IPS-18c (cell line): ENCODE data around the gene ZNF300.
"Not testable (repeated sequence)": the region's sequence is repeated elsewhere in the genome, so short reads cannot be mapped to it uniquely, and the experiment has no call there.

ENCODE experiments used
- H3K4me3 ChIP-seq: 2 replicates; pipeline ENCODE4 v1.7.0; 2013; ENCODE audit warnings: low read depth, mild to moderate bottlenecking, low read length, moderate library complexity; ENCODE audit not compliant: insufficient read depth
- H3K9me3 ChIP-seq: one replicate; pipeline ENCODE4 v1.6.1; 2013; ENCODE audit warnings: mild to moderate bottlenecking, low read length, moderate library complexity; ENCODE audit not compliant: control insufficient read depth, insufficient read depth

Gene ZNF300

DNA sequence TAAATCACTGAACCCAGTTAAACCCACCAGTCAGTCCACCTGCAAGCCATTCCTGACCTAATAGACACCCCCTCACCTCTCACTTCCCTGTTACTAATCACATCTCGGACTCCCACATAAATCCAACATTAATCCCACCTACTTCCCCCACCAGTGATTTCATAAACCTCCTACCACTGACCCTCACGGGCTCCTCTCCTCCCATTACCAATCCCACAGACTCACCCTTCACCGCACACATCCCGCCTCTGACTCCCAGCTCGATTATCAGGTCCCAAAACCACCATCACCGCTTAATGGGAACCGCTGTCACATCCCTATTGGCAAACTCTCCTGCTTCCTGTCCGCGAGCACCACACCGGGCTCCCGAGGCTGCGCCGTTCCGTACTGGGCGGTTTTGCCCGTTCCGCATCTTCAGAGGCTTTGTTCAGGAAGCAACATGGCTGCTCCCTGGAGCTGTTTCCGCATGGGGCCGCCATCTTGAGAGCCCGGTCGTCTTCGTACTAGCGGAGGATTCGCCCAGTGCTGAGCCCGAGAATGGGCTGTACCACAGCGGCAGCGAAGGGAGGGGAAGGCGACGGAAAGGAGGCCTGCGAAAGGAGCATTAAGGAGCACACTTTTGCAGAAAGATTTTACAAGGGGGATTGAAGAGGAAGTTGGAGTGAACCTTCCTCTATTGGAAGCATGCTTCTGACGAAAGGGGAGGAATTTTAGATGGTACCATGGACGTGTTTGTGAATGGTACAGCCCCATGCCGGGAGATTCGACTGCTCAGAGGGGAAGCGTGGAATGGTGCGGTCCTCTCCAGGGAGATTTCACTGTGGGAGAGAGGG, at the start of gene ZNF300:
Gene ZNF300 (minus strand): TSS at position 502 of the 833 bp plus-strand sequence. CDS start 1,825 bp downstream, outside the sequence.
- Histone ChIP-seq H3K9me3 (no peaks in the 10 kb centered on the region), H3K4me3 (peak within 1 kb of the TSS; percentile 74)

DNA sequence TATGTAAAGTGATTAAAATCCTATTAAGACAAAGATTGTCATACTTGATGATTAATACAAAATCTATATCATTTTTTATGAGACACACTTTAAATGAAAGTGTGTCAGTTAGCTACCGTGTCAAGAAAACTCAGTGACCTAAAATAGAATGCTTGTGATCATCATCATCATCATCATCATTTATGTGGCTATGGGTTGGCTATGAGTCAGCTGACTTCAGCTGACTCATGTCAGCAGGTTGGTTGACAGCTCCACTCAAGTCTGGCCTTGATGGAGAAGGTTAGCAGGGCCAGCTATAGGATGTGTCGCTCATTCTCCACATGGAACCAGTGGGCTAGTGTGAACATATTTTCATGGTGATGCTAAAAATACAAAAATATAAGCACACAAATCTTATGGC, 43.8 kb upstream of the ZNF300 start:
- Histone ChIP-seq H3K9me3 (peaks cover 10% of the 10 kb centered on the region), H3K4me3 (no peak overlapping the region)

DNA sequence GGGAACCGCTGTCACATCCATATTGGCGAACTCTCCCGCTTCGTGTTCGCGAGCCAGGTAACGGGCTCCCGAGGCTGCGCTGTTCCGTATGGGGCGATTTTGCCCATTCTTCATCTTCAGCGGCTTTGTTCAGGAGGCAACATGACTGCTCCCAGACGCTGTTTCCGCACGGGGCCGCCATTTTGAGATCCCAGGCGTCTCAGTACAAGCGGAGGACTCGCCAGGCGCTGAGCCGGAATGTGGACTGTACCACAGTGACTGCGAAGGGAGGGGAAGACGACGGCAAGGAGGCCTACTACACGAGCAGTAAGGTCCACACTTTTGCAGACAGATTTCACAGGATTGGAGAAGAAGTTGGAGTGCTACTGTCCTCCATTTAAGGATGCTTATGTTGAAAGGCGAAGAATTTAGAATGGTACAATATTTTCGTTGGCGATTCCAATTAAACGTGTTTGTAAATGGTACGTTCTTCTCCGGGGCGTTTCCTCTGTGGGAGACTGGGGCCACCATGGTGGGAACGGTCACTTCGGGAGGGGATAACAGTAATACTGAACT, 41.6 kb upstream of the ZNF300 start:
- no peak overlapping the region for H3K4me3 ChIP-seq
- peaks cover 14% of the 10 kb centered on the region for H3K9me3 ChIP-seq

DNA sequence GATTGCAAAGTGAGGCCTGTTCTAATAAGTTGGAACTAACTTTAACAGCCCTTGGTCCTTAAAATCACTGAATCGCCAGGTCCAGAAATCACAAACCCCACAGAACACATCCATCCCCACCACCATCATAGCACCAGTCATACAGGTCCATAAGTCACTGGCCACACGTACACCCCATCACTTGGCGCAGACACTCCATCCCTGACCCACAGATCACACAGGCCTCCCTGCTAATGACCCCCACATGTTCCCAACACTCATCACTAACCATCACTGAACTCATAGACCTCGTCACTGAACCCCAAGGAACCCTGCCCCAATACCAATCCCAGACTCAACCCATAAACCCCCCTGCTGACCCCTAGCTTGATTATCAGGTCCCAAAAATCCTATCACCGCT, 41.2 kb upstream of the ZNF300 start:
- Histone ChIP-seq H3K4me3 (no peak overlapping the region), H3K9me3 (peaks cover 14% of the 10 kb centered on the region)

DNA sequence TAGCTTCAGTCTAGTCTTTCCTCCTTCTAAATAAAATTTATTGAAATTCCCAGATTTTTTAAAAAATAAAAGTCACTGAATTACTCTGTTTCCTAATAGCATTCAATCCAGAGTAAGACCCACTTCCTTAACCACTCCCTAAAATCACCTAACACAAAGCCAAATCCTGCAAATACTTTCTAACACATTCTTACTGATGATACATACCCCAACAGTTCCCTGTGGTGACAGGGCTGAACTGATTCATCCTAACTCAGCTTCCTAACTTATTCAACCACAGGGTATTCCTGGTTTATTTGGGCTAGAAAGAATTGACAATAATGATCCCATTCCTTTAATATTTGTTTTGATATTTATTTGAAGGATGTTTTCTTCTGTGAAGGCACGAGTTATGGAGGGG, 40.7 kb upstream of the ZNF300 start:
- Histone ChIP-seq H3K9me3 (peaks cover 14% of the 10 kb centered on the region), H3K4me3 (no peak overlapping the region)

DNA sequence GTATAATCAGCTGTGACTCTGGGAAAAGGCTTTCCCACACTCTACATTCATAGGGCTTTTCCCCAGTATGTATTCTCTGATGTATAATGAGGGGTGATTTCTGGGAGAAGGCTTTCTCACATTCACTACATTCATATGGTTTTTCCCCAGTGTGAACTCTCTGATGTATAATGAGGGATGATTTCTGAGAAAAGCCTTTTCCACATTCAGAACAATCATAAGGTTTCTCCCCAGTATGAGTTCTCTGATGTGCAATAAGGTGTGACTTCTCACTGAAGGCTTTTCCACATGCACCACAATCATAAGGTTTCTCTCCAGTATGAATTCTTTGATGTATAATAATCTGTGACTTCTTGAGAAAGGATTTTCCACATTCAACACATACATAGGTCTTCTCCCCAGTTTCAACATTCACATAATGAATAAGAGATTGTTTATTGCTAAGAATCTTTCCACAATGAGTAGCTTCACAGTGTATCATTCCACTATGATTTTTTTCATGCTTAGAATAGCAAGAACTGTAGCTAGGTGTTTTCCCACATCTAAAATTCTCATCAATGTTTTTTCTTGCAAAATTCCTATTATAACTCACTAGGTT, 26.7 kb upstream of the ZNF300 start:
- H3K4me3 ChIP-seq, result no peak overlapping the region
- peaks cover 9% of the 10 kb centered on the region for H3K9me3 ChIP-seq

DNA sequence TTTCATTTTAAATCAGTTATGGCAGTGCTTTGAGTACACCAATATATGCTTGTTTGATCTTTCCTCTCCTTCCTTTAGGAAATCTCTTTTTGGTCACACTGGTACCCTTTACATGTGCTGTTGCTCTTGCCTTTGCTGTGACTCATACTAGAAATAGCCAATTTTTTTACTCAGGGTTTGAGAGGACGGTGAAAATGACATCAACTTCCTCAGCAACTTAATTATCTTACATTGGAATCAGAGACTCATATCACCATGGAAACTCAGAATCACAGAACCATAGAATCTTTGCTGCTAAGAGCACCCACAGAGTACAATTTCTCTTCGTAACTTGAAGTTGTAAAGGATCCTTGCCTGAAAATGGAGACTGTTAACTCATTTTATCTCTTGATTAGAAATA, 13.8 kb upstream of the ZNF300 start:
- Histone ChIP-seq H3K9me3 (peaks cover 6% of the 10 kb centered on the region), H3K4me3 (no peak overlapping the region)

DNA sequence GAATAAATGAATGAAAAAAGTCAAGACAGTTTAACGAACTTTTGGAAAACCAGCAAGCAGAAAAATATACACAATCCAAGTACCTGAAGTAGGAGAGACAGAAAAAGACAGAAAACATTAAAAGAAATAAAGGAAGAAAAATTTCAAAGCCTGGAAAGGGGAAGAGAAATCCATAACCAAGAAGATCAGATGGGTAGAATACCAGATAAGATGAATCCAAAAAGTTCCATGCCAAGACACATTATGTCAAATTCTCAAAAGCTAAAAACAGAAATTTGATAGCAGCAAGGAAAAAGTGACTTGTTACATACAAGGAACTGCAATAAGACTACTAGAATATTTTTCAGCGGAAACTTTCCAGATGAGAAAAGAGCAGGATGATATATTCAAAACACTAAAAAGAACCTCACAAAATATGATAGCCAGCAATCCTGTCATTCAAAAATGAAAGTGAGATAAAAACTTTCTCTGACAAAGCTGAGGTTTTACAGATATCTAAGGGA, 7.6 kb upstream of the ZNF300 start:
- H3K4me3 ChIP-seq, result no peak overlapping the region
- no peaks in the 10 kb centered on the region for H3K9me3 ChIP-seq

DNA sequence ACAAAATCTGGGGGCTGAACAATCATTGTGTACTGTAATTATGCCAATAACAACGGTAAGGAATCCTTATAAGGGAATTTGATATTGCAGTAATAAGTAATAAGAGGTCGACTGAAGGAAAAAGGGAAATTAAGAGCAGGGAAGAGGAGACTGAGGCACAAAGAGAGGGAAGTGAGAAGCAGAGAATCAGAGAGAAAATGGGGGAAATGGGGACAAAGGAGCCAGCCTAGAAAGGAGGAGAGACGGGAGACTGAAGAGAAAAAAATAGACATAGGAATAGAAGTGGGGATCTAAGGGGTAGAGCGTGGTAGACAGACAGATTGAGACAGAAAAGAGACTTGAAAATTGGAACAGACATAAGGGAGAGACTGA, 518 bp upstream of the ZNF300 start:
- Histone ChIP-seq H3K9me3 (no peaks in the 10 kb centered on the region), H3K4me3 (peak overlapping the region; percentile 74)

DNA sequence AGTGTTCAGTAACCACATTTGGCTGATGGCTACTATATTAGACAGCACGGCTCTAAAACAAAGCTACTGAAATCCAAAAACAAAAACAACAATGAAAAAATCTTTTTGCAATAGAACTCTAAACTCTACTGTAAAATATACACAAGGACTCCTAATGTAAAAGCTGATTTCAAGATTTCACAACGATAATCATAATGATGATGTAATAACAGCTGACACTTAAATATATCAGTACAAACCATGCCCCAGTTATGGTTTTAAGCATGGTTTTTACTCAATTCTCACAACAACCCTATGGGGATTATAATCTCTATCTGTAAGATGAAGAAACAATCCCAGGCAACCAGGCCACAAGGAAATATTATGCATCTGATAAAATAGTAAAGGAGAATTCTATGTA, 3.3 kb downstream of the ZNF300 start:
- peaks cover 3% of the 10 kb centered on the region for H3K9me3 ChIP-seq

DNA sequence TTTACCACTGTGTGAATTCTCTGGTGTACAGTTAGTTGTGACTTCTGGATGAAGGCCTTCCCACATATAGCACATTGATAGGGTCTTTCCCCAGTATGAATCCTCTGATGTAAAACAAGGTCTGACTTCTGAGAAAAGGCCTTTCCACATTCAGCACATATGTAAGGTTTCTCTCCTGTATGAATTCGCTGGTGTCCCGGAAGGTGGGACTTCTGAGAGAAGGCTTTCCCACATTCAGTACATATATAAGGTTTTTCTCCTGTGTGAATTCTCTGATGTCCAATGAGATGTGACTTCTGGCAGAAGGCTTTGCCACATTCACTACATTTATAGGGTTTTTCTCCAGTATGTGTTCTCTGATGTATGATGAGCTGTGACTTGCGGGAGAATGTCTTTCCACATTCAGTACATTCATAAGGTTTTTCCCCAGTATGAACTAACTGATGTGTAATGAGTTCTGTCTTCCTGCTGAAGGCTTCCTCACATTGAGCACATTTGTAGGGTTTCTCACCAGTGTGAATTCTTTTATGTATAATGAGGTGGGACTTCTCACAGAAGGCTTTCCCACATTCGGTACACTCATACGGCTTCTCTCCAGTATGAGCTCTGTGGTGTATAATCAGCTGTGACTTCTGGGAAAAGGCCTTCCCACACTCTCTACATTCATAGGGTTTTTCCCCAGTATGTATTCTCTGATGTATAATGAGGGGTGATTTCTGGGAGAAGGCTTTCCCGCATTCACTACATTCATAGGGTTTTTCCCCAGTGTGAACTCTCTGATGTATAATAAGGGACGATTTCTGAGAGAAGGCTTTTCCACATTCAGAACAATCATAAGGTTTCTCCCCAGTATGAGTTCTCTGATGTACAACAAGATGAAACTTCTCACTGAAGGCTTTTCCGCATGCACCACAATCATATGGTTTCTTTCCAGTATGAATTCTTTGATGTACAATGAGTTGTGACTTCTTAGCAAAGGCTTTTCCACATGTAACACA, 9.1 kb downstream of the ZNF300 start:
- H3K4me3 ChIP-seq, result peak overlapping the region; percentile 0; the same call in 1 of the 2 replicates
- H3K9me3 ChIP-seq, result peaks cover 17% of the 10 kb centered on the region

More for the DNA sequence above, 3.3 kb downstream of the ZNF300 start:
- no peak overlapping the region for H3K4me3 ChIP-seq

DNA sequence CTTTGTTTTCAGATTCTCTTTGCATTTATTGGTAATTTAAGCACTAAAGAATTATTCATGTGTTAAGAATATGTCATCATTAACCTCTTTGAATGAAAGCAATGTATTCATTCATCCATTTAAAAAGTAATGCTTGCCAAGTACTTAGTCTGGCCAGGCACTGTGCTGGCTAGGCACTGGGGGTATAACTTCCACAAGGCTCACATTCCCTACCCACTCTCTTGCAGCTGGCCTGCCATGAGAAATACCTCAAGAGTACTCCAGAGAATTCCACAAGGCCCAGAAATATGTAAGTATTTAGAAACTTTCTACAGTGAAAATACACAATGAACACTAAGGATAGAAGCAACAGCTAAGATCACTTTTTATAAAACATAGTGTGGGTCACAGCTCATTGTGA, 25.4 kb downstream of the ZNF300 start:
- Histone ChIP-seq H3K4me3 (no peak overlapping the region), H3K9me3 (no peaks in the 10 kb centered on the region)

DNA sequence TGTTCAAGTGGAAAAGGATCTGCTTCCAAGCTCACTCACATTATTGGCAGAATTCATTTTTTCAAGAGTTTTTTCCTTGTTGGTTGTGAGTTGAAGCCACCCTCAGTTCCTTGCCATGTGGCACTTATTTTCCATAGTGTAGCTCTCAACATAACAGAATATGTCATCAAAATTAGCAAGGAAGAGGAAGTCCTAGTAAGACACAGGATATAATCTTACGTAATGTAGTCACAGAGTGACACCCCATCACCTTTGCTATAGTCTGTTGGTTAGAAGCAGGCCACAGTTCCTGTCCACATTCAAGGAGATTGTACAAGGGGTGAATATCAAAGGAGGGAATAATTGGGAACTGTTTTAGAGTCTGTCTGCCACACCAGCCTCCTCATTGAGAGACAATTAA, 42.7 kb downstream of the ZNF300 start:
- no peak overlapping the region for H3K4me3 ChIP-seq
- no peaks in the 10 kb centered on the region for H3K9me3 ChIP-seq

DNA sequence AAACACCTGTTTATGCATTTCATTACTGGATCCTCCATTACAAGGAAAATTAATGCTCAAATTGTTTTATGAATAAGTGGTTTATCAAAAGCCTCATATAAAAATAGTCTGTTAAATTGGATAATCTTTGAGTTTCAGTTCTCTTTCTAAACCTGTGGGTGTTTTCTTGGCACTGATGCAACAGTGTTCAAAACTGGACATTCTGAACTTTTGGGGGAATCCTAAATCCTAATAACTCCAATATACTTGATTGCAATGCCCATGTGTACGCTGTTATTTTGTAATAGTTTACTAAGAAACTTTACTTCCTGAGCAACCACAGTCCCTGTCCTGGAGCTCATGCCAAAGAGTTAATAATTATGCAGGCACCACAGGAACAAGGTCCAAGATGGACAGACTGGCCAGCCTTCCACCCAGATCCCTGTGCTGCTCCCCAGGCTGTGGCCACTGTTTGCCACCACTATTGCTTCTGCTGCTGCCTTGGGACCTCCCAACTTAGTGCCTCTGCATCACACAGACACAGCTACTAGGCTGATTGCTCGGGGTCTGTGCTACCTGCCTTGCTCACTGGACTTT, 44.4 kb downstream of the ZNF300 start:
- no peaks in the 10 kb centered on the region for H3K9me3 ChIP-seq
- no peak overlapping the region for H3K4me3 ChIP-seq

DNA sequence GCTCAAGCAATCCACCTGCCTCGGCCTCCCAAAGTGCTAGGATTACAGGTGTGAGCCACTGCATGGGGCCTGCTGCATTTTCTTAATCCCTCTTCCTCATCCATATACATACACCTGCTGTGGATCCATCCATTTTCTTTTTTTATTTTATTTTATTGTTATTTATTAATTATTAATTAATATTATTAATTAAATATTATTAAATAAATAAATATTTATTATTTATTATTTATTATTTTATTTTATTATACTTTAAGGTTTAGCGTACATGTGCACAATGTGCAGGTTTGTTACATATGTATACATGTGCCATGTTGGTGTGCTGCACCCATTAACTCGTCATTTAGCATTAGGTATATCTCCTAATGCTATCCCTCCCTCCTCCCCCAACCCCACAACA, 48.1 kb downstream of the ZNF300 start:
- not testable (repeated sequence) for H3K4me3 ChIP-seq, H3K9me3 ChIP-seq

DNA sequence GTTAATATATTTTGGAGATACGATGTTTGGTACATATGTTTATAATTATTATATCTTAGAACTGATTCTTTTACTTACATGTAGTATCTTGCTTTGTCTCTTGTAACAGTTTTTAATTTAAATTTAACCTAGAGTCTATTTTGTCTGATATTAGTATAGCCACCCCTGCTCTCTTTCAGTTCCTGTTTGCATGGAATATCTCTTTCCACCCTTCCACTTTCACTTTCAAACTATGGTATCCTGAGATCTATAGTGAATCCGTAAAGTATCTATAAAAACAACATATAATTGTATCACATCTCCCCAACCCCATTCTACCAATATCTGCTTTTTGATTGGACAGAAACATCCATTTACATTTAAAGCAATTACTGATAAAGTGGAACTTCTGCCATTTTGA, 51.2 kb downstream of the ZNF300 start:
- Histone ChIP-seq H3K4me3 (no peak overlapping the region), H3K9me3 (no peaks in the 10 kb centered on the region)

DNA sequence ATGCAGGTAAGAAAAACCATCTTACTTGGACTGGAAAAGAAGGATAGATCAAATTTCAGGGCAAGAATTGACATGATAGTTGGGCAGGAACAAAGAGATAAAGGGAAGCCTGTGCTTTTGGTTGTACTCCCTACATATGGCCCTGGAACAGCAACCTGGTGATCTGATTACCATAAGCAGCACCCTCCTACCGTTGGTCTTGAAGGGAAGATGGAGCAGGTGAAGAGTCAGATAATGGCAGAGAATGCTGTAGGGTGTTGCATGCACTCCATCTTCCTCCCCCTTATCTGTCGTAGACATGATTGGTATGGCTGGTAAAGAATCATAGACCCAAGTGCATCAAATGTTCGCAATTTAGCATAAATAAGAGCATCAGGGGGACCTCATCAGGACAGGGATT, 53.7 kb downstream of the ZNF300 start:
- H3K9me3 ChIP-seq, result no peaks in the 10 kb centered on the region
- H3K4me3 ChIP-seq, result no peak overlapping the region
